ENCODE results near the gene S100A1.

DNA sequence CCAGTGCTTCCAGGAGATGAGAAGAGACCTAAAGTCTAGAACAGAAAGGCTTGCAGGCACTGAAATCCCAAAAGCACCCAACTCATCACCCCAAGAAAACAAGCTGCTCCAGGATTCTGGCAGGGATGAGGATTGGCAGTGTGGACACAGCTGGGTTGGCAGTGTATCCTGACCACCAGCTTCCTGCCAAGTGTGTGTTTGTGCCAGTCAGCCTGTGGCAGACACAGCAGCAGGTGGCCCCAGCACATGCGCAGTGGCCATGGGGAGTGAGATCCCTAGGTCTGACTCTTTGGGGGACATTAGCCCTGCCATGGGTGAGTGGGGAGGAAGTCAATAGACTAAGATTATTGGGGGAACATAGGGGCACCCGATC, 21.6 kb downstream of the S100A1 start:
- no peak for TF ChIP-seq POLR2AphosphoS5 (IDR thresholded peaks at IDR 0.05; ENCODE audit: low read depth, low read length)
- TF ChIP-seq, protein P1, sequence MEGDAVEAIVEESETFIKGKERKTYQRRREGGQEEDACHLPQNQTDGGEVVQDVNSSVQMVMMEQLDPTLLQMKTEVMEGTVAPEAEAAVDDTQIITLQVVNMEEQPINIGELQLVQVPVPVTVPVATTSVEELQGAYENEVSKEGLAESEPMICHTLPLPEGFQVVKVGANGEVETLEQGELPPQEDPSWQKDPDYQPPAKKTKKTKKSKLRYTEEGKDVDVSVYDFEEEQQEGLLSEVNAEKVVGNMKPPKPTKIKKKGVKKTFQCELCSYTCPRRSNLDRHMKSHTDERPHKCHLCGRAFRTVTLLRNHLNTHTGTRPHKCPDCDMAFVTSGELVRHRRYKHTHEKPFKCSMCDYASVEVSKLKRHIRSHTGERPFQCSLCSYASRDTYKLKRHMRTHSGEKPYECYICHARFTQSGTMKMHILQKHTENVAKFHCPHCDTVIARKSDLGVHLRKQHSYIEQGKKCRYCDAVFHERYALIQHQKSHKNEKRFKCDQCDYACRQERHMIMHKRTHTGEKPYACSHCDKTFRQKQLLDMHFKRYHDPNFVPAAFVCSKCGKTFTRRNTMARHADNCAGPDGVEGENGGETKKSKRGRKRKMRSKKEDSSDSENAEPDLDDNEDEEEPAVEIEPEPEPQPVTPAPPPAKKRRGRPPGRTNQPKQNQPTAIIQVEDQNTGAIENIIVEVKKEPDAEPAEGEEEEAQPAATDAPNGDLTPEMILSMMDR (IDR thresholded peaks at IDR 0.05) = no peak
- TF ChIP-seq JUND (IDR thresholded peaks at IDR 0.05) = no peak
- no peak for TF ChIP-seq RFX5 (IDR thresholded peaks at IDR 0.05; ENCODE audit: low read length)
- TF ChIP-seq NFIC (IDR thresholded peaks at IDR 0.05; ENCODE audit: borderline replicate concordance) = no peak
- TF ChIP-seq RAD21 (IDR thresholded peaks at IDR 0.05; ENCODE audit: low read length) = no peak
- no peak for TF ChIP-seq SIN3A (IDR thresholded peaks at IDR 0.05; ENCODE audit: borderline replicate concordance, low read depth, low read length)
- no peak for TF ChIP-seq SMC3 (IDR thresholded peaks at IDR 0.05; ENCODE audit: low read depth, low read length)
- no peak for TF ChIP-seq YY1 (IDR thresholded peaks at IDR 0.05; ENCODE audit: low read depth)
- TF ChIP-seq, protein P2, sequence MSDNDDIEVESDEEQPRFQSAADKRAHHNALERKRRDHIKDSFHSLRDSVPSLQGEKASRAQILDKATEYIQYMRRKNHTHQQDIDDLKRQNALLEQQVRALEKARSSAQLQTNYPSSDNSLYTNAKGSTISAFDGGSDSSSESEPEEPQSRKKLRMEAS (IDR thresholded peaks at IDR 0.05; ENCODE audit: low read depth) = no peak
- no peak for TF ChIP-seq TEAD4 (IDR thresholded peaks at IDR 0.05; ENCODE audit: borderline replicate concordance, insufficient read depth)
